Breast epithelium (tissue), 4 donors: ENCODE measurements around the gene PRX. TPM values are rescaled to one million over a fixed set of nuclear protein-coding genes. Genes with fewer than 3 reads are reported as not detected.

Experiments
- DNase-seq, 2 donors: peaks; one replicate each; pipeline ENCODE4 v3.0.0-alpha.2; 2019; ENCODE audit warnings: low spot score in 2 of 2
- H3K27ac ChIP-seq, 2 donors: fragments of 200-600 bp; sonication (generic) in 1 of 2; one replicate each; pipeline ENCODE4 v1.5.1; 2016 to 2019; ENCODE audit warnings: mild to moderate bottlenecking in 1 of 2
- H3K27me3 ChIP-seq, 2 donors: fragments of 200-600 bp; sonication (generic) in 1 of 2; one replicate each; pipeline versions ENCODE4 v1.5.1 to v1.6.0; 2017 to 2019; ENCODE audit warnings: control low read depth in 1 of 2, mild to moderate bottlenecking in 1 of 2
- H3K36me3 ChIP-seq: fragments of 200-600 bp; one replicate; pipeline ENCODE4 v1.5.1; 2019
- H3K4me1 ChIP-seq, 2 donors: fragments of 200-600 bp; sonication (generic); one replicate each; pipeline ENCODE4 v1.5.1; 2016 to 2019; ENCODE audit warnings: control low read depth in 1 of 2
- H3K4me3 ChIP-seq, 3 donors: fragments of 200-600 bp; sonication (generic); 1 replicate in 2 of 3; 2 replicates in 1 of 3; pipeline ENCODE4 v1.5.1; 2016 to 2019; ENCODE audit warnings: mild to moderate bottlenecking in 3 of 3, moderate library complexity in 2 of 3
- H3K9me3 ChIP-seq, 2 donors: fragments of 200-600 bp; sonication (generic) in 1 of 2; one replicate each; pipeline ENCODE4 v1.5.1; 2016 to 2019; ENCODE audit warnings: control low read depth in 1 of 2
- POLR2A ChIP-seq: fragments of 450-650 bp; IDR thresholded peaks from one replicate; pipeline ENCODE4 v1.6.1; 2016; ENCODE audit warnings: antibody characterized with exemption, mild to moderate bottlenecking, moderate library complexity
- POLR2AphosphoS5 ChIP-seq, 3 donors: sonication (generic); formaldehyde crosslinking; IDR thresholded peaks; one replicate each; pipeline ENCODE4 v1.6.1; 2017; ENCODE audit warnings: antibody characterized with exemption in 3 of 3
- intact Hi-C: fragments of 100-400 bp; cut with DNase I; formaldehyde crosslinking; loops from one replicate; pipeline ENCODE4 v1.15.1; 2023; ENCODE audit warnings: low total_unique reads
- total RNA-seq, 3 donors: library from RNA; depleted of rRNA; stranded (reverse); fragments of >200 nt; gene quantifications; one replicate each; pipeline ENCODE4 v1.1.0, GENCODE V29; 2016
- TF ChIP-seq, protein P1 (sequence below), 3 donors: fragments of 450-650 bp; IDR thresholded peaks; one replicate each; pipeline ENCODE4 v1.5.1; 2016 to 2017; ENCODE audit warnings: antibody characterized with exemption in 3 of 3, mild to moderate bottlenecking in 3 of 3, moderate library complexity in 3 of 3

Gene PRX
- total RNA-seq, 3 donors from 2014 or later, result 2.7 to 9.1 (median 5.2) TPM

DNA sequence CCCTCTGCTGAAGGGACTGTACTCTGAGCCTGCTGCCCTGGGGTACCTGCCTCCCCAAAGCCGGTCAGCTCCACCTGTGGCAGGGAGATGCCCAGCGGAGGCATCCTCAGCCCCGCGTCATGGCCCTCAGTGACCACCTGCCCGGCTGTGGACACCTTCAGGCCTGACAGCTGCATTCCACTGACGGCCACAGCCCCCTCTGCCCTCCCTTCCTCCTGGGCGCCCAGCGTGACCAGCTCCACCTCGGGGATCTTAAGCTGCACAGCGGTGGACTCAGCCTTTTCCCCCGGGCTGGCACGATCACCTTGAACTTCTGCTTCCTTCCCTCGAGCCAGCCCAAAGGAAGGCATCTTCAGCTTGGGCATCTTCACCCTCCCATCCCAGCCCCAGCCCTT, 18.4 kb downstream of the PRX start:
- H3K36me3 ChIP-seq, result no peaks in the 10 kb centered on the region
- no peak for DNase-seq
- H3K9me3 ChIP-seq, result no peaks in the 10 kb centered on the region
- intact Hi-C loops, result no loop called here
- TF ChIP-seq POLR2AphosphoS5 (IDR thresholded peaks at IDR 0.05), result no peak
- no peak overlapping the region for H3K27ac ChIP-seq
- H3K4me1 ChIP-seq, result peaks cover 0 to 10% of the 10 kb centered on the region in 2 donors
- H3K4me3 ChIP-seq, result no peak overlapping the region
- H3K27me3 ChIP-seq, result no peaks in the 10 kb centered on the region

DNA sequence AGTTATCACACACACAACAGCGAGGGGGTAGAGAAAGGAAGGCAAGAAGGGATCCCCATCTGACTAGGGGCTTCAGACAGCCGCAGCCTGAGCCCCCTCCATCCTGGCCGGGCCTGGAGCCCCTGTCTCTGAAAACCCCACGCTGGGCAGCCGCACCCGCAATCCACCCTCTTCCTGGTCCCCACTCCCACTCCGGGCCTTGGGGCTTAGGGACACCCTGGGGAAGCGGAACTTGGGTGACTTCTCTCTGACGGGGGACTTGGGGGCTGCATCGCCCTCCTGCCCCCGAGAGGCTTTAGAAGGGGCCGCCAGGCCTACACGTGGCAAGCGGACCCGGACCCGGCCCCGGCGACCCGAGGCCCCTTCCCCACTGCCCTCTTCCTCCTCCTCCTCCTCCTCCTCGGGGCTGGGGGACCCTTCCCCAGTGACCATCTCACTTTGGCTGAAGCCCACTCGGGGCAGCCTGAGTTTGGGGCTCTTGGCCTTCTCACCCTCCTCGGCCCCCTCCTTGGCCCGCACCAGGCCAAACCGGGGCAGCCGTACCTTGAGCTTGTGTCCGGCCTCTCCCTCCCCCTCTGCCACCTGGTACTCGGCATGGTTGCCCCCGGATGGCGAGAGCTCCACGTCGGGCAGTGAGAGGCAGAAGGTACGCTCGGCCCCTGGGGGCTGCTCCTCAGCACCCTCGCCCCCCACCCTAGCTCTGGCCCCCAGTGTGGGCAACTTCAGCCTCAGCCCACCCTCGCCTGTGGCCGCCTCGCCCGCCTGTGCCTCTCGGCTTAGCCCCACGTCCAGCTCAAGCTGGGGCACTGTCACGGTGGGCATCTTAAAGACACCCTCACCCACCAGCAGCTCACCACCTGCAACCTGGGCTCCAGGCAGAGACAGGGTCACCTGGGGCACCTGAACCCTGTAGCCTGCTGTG, 19.0 kb downstream of the PRX start:
- Histone ChIP-seq H3K36me3 (no peaks in the 10 kb centered on the region), H3K9me3 (no peaks in the 10 kb centered on the region), H3K27me3 (no peaks in the 10 kb centered on the region), H3K27ac (no peak overlapping the region), H3K4me1 (peaks cover 0 to 10% of the 10 kb centered on the region in 2 donors), H3K4me3 (no peak overlapping the region)
- intact Hi-C loops, result no loop called here
- no peak for TF ChIP-seq POLR2AphosphoS5 (IDR thresholded peaks at IDR 0.05)
- TF ChIP-seq POLR2A, result no peak
- TF ChIP-seq, protein P1, sequence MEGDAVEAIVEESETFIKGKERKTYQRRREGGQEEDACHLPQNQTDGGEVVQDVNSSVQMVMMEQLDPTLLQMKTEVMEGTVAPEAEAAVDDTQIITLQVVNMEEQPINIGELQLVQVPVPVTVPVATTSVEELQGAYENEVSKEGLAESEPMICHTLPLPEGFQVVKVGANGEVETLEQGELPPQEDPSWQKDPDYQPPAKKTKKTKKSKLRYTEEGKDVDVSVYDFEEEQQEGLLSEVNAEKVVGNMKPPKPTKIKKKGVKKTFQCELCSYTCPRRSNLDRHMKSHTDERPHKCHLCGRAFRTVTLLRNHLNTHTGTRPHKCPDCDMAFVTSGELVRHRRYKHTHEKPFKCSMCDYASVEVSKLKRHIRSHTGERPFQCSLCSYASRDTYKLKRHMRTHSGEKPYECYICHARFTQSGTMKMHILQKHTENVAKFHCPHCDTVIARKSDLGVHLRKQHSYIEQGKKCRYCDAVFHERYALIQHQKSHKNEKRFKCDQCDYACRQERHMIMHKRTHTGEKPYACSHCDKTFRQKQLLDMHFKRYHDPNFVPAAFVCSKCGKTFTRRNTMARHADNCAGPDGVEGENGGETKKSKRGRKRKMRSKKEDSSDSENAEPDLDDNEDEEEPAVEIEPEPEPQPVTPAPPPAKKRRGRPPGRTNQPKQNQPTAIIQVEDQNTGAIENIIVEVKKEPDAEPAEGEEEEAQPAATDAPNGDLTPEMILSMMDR (IDR thresholded peaks at IDR 0.05), result no peak
- DNase-seq, result no peak

DNA sequence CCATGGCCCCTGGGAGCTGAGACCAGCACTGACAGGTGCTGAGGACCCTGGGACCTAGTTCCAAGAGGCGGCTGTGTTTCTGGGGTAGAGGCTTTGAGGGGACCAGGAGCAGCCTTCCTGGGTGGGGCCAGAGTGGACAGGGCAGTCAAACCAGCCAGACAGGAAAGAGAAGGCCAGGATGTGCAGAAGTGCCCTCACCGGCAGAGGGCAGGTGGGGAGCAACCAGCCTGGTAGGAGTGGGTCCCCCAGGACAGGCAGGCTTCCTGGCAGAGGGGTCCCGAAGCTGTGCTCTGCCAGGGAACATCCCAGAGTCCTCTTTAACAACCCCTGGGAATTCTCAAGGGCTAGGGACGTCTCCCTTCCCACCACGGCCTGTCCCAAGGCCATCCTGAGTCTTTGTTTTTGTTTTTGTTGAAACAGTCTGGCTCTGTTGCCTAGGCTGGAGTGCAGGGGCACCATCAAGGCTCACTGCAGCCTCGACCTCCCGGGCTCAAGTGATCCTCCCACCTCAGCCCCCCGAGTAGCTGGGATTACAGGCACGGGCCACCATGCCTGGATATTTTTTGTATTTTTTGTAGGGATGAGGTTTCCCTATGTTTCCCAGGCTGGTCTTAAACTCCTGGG, 20.2 kb downstream of the PRX start:
- peak overlapping the region in 1 of 2 donors; percentile 25 for H3K27ac ChIP-seq

DNA sequence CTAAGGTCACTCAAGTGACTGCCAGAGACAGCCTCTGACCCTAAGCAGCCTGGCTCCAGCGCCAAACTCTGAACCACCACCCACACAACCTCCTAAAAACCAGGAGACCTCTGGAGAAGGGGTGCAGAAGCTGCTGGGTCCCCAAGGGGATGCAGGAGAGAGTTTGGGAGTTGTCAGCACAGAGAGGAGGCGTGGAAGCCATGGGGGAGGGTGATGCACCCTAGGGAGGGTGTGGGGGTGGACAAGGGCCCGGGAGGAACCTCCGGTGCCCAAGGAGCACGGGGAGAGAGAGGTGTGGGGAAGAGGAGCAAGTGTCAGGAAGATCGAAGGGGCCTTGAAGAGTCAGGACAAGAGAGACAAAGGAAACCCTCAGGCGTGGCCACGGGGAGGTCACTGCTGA, 21.1 kb downstream of the PRX start:
- no peak for DNase-seq
- H3K27me3 ChIP-seq, result no peaks in the 10 kb centered on the region
- no peak overlapping the region for H3K4me3 ChIP-seq
- H3K9me3 ChIP-seq, result no peaks in the 10 kb centered on the region
- intact Hi-C loops, result no loop called here
- TF ChIP-seq POLR2AphosphoS5 (IDR thresholded peaks at IDR 0.05) (no peak), POLR2A (no peak)
- TF ChIP-seq, protein P1 (IDR thresholded peaks at IDR 0.05), result no peak
- no peaks in the 10 kb centered on the region for H3K36me3 ChIP-seq
- peaks cover 0 to 10% of the 10 kb centered on the region in 2 donors for H3K4me1 ChIP-seq
- no peak overlapping the region for H3K27ac ChIP-seq

More for the DNA sequence above, 20.2 kb downstream of the PRX start:
- no peak for TF ChIP-seq POLR2AphosphoS5 (IDR thresholded peaks at IDR 0.05)
- TF ChIP-seq POLR2A, result no peak
- TF ChIP-seq, protein P1 (IDR thresholded peaks at IDR 0.05), result peak in 2 of 3 donors; percentile 40 to 65
- no peaks in the 10 kb centered on the region for H3K36me3 ChIP-seq
- no peaks in the 10 kb centered on the region for H3K9me3 ChIP-seq
- H3K4me1 ChIP-seq, result peaks cover 0 to 10% of the 10 kb centered on the region in 2 donors
- DNase-seq, result peak; percentile 40 to 61
- intact Hi-C loops, result no loop called here
- H3K4me3 ChIP-seq, result no peak overlapping the region
- no peaks in the 10 kb centered on the region for H3K27me3 ChIP-seq

DNA sequence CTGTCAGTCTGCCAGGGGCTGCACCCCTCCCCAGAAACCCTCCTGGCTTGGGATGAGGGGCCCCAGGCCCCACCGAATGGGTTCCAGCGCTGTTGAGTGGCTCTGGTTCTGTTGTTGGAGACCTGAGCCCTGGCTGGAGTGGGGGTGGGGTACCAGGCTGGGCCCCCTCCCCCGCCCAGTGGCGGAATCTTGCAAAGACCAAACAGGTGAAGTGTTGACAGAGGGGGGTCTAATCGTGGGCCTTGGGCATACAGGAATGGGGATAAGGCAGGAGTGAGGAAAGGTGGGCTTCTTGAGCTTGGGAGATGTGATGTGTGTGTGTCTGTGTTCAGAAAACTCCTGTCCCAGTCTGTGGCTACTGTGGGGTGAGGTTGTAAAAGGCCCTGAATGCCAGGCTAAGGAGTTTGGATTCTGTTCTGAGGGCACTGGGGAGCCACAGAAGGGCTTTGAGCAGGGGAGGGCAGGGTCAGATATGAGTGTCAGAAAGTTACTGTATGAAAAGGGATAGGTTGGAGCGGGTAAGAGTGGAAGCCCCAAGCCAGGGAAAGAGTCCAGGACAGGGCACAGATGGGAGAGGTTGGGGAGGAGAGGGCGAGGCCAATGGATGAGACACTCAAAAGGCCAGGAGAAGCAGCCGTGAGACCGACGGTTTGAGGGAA, 23.0 kb downstream of the PRX start, which contains the start of gene HIPK4:
Gene HIPK4, minus strand, starts transcription at position 98 of the 659 bp plus-strand sequence. CDS start 279 bp downstream, outside the sequence.
- H3K27ac ChIP-seq, result no peak within 1 kb of the TSS
- no peaks in the 10 kb centered on the region for H3K27me3 ChIP-seq
- no peak within 1 kb of the TSS for H3K4me3 ChIP-seq
- intact Hi-C loops, result no loop called here
- no peak for DNase-seq
- H3K4me1 ChIP-seq, result peaks cover 0 to 10% of the 10 kb centered on the region in 2 donors
- H3K36me3 ChIP-seq, result no peaks in the 10 kb centered on the region
- TF ChIP-seq POLR2AphosphoS5 (IDR thresholded peaks at IDR 0.05) (no peak), POLR2A (no peak)
- TF ChIP-seq, protein P1 (IDR thresholded peaks at IDR 0.05), result no peak
- no peaks in the 10 kb centered on the region for H3K9me3 ChIP-seq
